ENCODE measurements around the gene OR10A4.

OR10A4 gene

DNA sequence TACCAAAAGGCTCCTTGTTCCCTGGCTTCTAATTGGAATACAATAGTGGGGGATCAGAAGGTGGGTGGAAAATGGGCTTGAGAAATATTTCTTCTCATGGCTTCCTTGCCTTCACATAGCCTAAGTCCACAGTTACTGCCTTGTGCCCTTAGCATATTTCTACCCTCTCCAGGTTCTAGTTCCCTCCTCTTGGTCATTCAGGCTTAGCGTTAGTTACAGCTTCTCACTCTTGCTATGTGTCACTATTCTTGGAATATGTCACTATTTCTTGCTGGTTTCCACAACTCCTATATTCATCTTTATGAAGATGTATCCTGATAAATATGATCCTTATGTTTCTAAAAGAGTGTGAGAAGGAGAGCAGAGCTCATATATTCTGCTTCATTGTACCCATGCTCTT, 13.4 kb downstream of the OR10A4 start:
- H3K79me2 ChIP-seq (ENCODE audit: insufficient read depth, low read length): no peaks in the 10 kb centered on the region
- H4K20me1 ChIP-seq (ENCODE audit: insufficient read depth, low read length): no peaks in the 10 kb centered on the region
- H3K27me3 ChIP-seq (ENCODE audit: insufficient read depth, low read length, poor library complexity): no peaks in the 10 kb centered on the region
- no peak for ATAC-seq (ENCODE audit: insufficient read depth, low read depth)
- H2AFZ ChIP-seq (ENCODE audit: low read depth, low read length): no peak overlapping the region
- no peaks in the 10 kb centered on the region for H3K9me3 ChIP-seq (ENCODE audit: insufficient read depth, low read length, severe bottlenecking)
- TF ChIP-seq, protein P1, sequence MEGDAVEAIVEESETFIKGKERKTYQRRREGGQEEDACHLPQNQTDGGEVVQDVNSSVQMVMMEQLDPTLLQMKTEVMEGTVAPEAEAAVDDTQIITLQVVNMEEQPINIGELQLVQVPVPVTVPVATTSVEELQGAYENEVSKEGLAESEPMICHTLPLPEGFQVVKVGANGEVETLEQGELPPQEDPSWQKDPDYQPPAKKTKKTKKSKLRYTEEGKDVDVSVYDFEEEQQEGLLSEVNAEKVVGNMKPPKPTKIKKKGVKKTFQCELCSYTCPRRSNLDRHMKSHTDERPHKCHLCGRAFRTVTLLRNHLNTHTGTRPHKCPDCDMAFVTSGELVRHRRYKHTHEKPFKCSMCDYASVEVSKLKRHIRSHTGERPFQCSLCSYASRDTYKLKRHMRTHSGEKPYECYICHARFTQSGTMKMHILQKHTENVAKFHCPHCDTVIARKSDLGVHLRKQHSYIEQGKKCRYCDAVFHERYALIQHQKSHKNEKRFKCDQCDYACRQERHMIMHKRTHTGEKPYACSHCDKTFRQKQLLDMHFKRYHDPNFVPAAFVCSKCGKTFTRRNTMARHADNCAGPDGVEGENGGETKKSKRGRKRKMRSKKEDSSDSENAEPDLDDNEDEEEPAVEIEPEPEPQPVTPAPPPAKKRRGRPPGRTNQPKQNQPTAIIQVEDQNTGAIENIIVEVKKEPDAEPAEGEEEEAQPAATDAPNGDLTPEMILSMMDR (IDR thresholded peaks at IDR 0.05; ENCODE audit: borderline replicate concordance, extremely low read depth, low read length, poor library complexity, severe bottlenecking): no peak
- no peak for TF ChIP-seq EZH2 (IDR thresholded peaks at IDR 0.05; ENCODE audit: borderline replicate concordance, low read depth, low read length, severe bottlenecking)
- no peak overlapping the region for H3K27ac ChIP-seq (ENCODE audit: low read length)
- H3K4me3 ChIP-seq (ENCODE audit: low read depth in 1 of 2, low read length in 2 of 2): no peak overlapping the region
- no peaks in the 10 kb centered on the region for H3K4me1 ChIP-seq (ENCODE audit: insufficient read depth, low read length)
- H3K4me2 ChIP-seq (ENCODE audit: insufficient read depth, low read length): no peak overlapping the region
- no peak for DNase-seq
- H3K36me3 ChIP-seq (ENCODE audit: insufficient read depth, low read length): no peaks in the 10 kb centered on the region
- no peak overlapping the region for H3K9ac ChIP-seq (ENCODE audit: low read depth, low read length)

DNA sequence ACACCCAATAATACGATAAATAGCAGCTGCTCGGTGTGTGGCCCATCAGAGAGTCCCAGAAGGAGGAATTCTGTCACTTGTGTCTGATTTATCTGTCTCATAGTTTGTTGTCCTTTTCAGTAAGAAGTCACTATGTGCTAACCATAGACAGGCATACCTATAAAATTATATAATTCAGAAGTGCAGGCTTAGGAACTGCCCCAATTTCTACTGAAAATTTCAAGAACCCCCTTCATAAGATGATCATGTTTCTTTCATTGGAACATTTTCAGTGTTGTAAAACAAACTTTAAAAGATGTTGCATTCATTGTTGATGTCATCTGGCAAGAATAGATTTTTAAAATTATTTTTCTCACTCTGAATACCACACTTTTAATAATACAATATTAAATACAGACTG, 16.0 kb downstream of the OR10A4 start, which contains the start of gene OR2D2:
Gene OR2D2 (minus strand): TSS at position 101 of the 400 bp plus-strand sequence. CDS start 0 bp downstream, at position 101.
- H4K20me1 ChIP-seq (ENCODE audit: insufficient read depth, low read length): no peaks in the 10 kb centered on the region
- H3K27ac ChIP-seq (ENCODE audit: low read length): no peak within 1 kb of the TSS
- TF ChIP-seq, protein P1 (IDR thresholded peaks at IDR 0.05; ENCODE audit: borderline replicate concordance, extremely low read depth, low read length, poor library complexity, severe bottlenecking): no peak
- TF ChIP-seq EZH2 (IDR thresholded peaks at IDR 0.05; ENCODE audit: borderline replicate concordance, low read depth, low read length, severe bottlenecking): no peak
- H2AFZ ChIP-seq (ENCODE audit: low read depth, low read length): no peak within 1 kb of the TSS
- no peaks in the 10 kb centered on the region for H3K79me2 ChIP-seq (ENCODE audit: insufficient read depth, low read length)
- H3K9me3 ChIP-seq (ENCODE audit: insufficient read depth, low read length, severe bottlenecking): no peaks in the 10 kb centered on the region
- H3K4me3 ChIP-seq (ENCODE audit: low read depth in 1 of 2, low read length in 2 of 2): no peak within 1 kb of the TSS
- no peak within 1 kb of the TSS for H3K4me2 ChIP-seq (ENCODE audit: insufficient read depth, low read length)
- H3K27me3 ChIP-seq (ENCODE audit: insufficient read depth, low read length, poor library complexity): no peaks in the 10 kb centered on the region
- DNase-seq (no peak), ATAC-seq (ENCODE audit: insufficient read depth, low read depth) (no peak)
- no peaks in the 10 kb centered on the region for H3K36me3 ChIP-seq (ENCODE audit: insufficient read depth, low read length)
- H3K9ac ChIP-seq (ENCODE audit: low read depth, low read length): no peak within 1 kb of the TSS
- H3K4me1 ChIP-seq (ENCODE audit: insufficient read depth, low read length): no peaks in the 10 kb centered on the region

DNA sequence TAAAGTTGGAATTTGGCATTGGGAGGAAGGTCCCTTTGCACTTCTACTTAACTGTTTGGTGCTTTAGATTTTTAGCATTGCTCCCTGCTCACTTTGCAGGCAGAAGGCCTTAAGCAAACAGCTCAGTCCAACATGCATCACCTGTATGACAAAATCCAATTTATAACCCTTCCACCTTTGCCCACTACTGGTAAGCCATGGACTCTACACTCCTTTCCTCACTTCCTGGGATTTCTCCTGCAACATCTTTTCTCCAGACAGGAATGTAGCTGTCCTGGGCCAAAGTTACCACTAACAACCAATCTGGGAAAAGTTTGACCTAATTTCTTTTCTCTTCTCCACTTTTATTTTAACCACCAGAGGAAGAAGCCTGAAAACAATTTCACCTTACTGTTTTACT, 17.7 kb downstream of the OR10A4 start:
- no peak overlapping the region for H2AFZ ChIP-seq (ENCODE audit: low read depth, low read length)
- H3K9me3 ChIP-seq (ENCODE audit: insufficient read depth, low read length, severe bottlenecking): no peaks in the 10 kb centered on the region
- DNase-seq: no peak

More for the DNA sequence above, 17.7 kb downstream of the OR10A4 start:
- Histone ChIP-seq H4K20me1 (ENCODE audit: insufficient read depth, low read length) (no peaks in the 10 kb centered on the region), H3K9ac (ENCODE audit: low read depth, low read length) (no peak overlapping the region), H3K4me3 (ENCODE audit: low read depth in 1 of 2, low read length in 2 of 2) (no peak overlapping the region), H3K36me3 (ENCODE audit: insufficient read depth, low read length) (no peaks in the 10 kb centered on the region), H3K27me3 (ENCODE audit: insufficient read depth, low read length, poor library complexity) (no peaks in the 10 kb centered on the region), H3K4me2 (ENCODE audit: insufficient read depth, low read length) (no peak overlapping the region), H3K27ac (ENCODE audit: low read length) (no peak overlapping the region), H3K4me1 (ENCODE audit: insufficient read depth, low read length) (no peaks in the 10 kb centered on the region), H3K79me2 (ENCODE audit: insufficient read depth, low read length) (no peaks in the 10 kb centered on the region)
- ATAC-seq (ENCODE audit: insufficient read depth, low read depth): no peak
- TF ChIP-seq, protein P1 (IDR thresholded peaks at IDR 0.05; ENCODE audit: borderline replicate concordance, extremely low read depth, low read length, poor library complexity, severe bottlenecking): no peak
- TF ChIP-seq EZH2 (IDR thresholded peaks at IDR 0.05; ENCODE audit: borderline replicate concordance, low read depth, low read length, severe bottlenecking): no peak
